Stimulated activated CD8-positive, alpha-beta memory T cell treated with anti-CD3 and anti-CD28 coated beads, Interleukin-4, amount 100 ng/mL, for 4 hours (primary cell): ENCODE data around the gene ARRB1.

Source experiments
- DNase-seq, 2 donors: peaks; one replicate each; pipeline ENCODE4 v3.0.0-alpha.2; 2020; ENCODE audit warnings: low read depth in 2 of 2, low spot score in 1 of 2

ARRB1 gene

GRCh38 chr11:75260396-75261170 lies 90.9 kb downstream of the ARRB1 start:
- no peak for DNase-seq

GRCh38 chr11:75254326-75254725 lies 97.1 kb downstream of the ARRB1 start:
- no peak for DNase-seq

- DNase-seq: no peak
Measured at GRCh38 chr11:75249704-75250103, 101.8 kb downstream of the ARRB1 start.

DNA sequence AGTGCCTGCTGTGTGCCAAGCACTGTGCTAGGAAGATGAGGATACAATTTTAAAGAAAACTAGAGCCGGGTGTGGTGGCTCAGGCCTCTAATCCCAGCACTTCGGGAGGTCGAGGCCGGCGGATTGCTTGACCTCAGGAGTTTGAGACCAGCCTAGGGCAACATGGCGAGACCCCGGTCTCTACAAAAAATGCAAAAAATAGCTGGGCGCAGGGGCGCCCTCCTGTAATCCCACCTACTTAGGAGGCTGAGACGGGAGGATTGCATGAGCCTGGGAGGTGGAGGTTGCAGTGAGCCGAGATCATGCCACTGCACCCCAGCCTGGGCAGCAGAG lies 102.6 kb downstream of the ARRB1 start:
- no peak for DNase-seq

- DNase-seq: no peak
Measured at GRCh38 chr11:75246671-75247350, 104.7 kb downstream of the ARRB1 start.

GRCh38 chr11:75246006-75246670 lies 105.3 kb downstream of the ARRB1 start:
- no peak for DNase-seq

DNA sequence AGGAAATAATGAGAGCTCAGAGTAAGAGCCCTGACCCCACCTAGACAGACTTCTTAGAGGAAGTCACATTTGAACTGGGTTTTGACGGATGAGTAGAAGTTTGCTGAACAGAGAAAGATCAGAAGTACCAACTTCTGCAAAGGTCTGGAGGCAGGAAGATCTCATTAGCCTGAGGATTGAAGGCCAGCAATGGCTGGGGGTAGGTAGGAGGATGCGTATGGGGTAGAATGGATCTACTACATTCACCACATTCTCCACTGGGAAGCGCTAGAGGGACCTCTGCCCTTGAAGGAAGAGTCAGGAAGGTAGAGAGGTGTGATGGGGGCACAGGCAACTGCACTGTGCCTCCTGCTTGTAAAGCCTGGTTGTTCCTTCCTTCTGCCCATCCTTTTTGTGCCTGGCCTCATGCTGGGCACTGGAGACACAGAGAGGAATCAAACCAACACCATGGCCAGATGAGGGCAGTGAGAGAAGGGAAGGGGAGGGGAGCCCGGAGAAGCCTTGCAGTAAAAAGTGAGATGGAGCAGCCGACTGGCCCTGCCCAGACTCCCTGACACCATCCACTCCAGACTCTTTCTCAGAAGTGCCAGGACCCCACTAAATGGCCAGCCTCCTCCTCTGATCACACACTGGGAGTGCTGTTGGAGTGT lies 106.0 kb downstream of the ARRB1 start:
- no peak for DNase-seq

- DNase-seq: no peak
Measured at GRCh38 chr11:75244052-75244814, 107.2 kb downstream of the ARRB1 start.

DNA sequence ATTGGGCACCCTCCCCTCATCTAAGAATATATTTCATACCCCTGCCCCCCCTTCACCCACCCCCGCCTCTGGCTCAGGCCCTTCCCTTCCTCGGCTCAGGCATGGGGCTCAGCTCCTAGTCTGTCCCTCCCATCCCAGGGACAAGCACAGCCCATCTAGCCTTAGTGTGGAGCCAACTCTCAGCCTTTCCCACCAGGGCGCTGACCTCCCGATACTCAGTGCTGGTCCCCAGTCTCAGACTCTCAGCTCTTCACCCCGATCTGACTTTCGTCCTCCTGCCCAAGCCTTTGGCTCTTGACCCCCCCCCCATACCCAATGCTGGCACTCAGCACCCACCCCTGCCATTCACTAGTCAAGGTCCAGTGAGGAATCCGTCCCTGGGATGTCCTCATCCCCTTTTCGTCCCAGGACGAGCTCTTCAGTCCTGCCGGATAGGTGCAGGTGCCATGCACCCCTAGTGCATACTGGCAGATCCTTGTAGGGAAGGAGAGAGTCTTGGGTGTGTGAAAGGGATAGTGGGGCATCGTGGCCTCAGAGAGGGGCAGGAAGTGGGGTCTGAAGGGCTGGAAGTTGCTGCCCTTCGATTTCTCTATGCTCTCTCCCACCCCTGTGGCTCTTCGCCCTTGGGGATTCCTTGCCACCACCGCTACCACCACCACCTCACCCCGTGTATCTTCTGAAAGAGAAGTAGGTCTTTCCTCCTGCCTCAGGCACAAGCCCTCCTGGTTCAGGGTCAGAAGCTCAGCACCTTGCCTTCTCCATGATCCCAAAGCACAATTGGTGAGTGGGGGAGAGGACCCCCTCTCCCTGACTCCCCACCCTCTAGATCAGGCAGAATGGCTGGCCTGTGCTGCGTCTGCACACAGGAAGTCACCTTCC lies 108.5 kb downstream of the ARRB1 start:
- no peak for DNase-seq

GRCh38 chr11:75241906-75242644 lies 109.4 kb downstream of the ARRB1 start:
- DNase-seq: no peak

GRCh38 chr11:75241036-75241905 lies 110.2 kb downstream of the ARRB1 start:
- peak; percentile 66 to 72 for DNase-seq

DNA sequence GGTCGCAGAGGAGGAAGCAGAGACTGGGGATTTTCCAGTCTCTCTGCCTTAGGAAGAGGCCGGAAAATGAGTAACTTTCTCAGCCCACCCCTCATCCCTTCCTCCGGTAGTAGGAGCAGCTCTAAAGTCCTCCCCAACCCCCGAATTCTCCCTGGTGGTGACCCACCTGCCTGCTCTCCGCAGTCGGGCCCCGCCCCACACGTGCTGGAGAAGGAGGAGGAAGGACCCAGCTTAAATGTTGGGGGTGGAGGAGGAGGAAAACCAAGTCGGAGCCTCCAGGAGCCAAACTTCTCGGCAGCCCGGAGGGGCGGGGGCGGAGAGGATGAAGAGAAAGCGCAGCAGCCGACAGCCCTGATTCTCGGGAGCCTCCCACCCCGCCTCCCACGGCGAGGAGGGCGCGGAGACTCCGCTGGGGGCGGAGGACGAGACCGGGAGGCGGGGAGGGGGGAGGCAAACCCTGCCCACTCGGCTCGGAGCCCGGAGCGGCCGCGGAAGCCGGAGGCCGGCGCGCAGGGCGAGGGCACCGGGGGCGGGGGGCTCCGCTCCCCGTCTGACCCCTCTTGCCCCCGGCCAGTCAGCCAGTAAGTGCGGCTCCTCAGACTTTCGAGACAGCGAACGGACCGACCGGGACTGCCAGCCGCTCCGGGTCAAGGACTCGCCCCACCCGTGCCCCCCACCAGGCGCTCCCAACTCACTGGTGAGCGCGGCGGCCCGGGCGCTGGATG lies 111.0 kb downstream of the ARRB1 start, which contains the start of gene TPBGL:
Gene TPBGL (plus strand): TSS at position 464 of the 725 bp plus-strand sequence. CDS start 276 bp downstream, outside the sequence.
- DNase-seq: no peak

GRCh38 chr11:75239531-75240290 lies 111.8 kb downstream of the ARRB1 start:
- DNase-seq: no peak

DNA sequence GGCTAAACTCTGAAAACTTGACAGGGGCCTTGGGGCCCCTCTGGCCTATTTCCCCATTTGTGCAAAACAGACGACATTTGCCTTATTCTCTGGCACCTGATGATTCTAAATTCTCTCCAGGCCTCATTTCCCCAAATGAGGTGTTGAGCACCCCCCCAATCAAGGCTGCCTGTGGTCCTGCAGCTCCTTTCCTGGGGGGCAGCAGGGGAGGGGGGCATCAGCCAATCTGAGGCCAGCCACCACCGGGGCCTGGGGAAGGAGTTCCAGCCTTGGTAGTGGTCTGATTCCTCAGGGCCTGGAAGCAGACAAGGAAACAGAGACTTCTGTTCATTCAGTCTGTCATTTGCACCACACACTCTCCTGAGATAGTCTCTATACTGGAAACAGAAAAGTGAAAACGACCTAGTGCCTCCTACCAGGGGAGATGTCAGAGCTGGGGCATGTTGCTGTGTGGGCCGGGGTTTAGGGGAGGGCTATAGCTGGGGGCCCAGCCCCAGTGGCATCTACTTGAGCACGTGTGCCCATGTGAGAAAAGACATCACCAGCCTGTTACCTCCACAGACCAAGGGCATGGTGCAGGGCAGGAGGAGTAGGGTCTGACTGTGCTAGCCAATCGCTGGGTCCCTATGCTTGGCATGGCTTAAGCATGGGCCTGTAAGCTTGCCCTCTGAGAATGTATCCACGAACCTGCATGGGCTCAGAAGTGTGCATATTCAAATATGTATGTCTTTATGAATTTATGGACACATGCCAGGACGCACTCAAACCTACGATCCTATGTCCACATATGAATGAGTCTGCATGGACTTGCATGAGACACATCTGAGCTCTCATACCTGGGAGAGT lies 112.6 kb downstream of the ARRB1 start:
- no peak for DNase-seq

- DNase-seq: no peak
Measured at GRCh38 chr11:75237050-75237449, 114.4 kb downstream of the ARRB1 start.

- DNase-seq: no peak
Measured at GRCh38 chr11:75236062-75236461, 115.4 kb downstream of the ARRB1 start.
